Measurements from ENCODE around the gene AGMO.

Gene AGMO

DNA sequence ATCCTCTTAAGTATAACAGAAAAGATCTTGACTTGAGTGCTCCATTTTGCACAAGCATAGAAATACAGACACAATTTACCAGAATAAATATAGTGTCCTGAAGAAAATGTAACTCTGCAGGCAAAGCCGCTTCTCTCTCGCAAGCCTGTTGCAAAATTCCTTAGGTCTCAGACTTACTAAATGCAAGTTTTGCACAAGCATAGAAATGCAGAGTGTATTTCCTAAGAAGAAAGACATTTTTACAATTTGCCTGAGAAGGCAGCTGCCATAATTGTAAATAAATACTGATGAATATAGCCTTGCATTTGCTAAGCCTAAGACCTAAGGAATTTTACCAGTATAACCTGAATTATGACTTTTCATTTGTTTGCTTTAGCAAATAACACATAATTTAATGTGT lies 67.1 kb downstream of the AGMO start:
- Histone ChIP-seq H3K27me3 (ENCODE audit: control insufficient read depth in 3 of 3, insufficient read depth in 3 of 3, low read depth in 1 of 3, low read length in 3 of 3) (no peaks in the 10 kb centered on the region), H3K79me1 (ENCODE audit: low read depth, low read length) (no peaks in the 10 kb centered on the region), H4K8ac (ENCODE audit: low read depth, low read length) (no peak overlapping the region), H3K18ac (ENCODE audit: low read length) (no peak overlapping the region), H3K4me3 (ENCODE audit: low read length in 2 of 2) (no peak overlapping the region), H3K27ac (replicated peaks; ENCODE audit: low read length) (no peak overlapping the region), H2BK5ac (ENCODE audit: low read length) (no peak overlapping the region), H3K4ac (ENCODE audit: low read length) (no peak overlapping the region), H4K91ac (ENCODE audit: low read depth, low read length, poor library complexity) (no peak overlapping the region), H3K4me2 (ENCODE audit: insufficient read depth, low read length, poor library complexity, severe bottlenecking) (no peak overlapping the region), H2BK12ac (ENCODE audit: low read length) (no peak overlapping the region), H3K9ac (ENCODE audit: low read depth, low read length, poor library complexity) (no peak overlapping the region), H3K14ac (ENCODE audit: low read length) (no peak overlapping the region), H3K4me1 (ENCODE audit: control insufficient read depth in 2 of 2, insufficient read depth in 1 of 2, low read depth in 1 of 2, low read length in 2 of 2) (no peaks in the 10 kb centered on the region), H2BK120ac (ENCODE audit: low read depth, low read length) (no peak overlapping the region), H3K36me3 (replicated peaks in 1 of 2; ENCODE audit: control insufficient read depth in 2 of 2, insufficient read depth in 2 of 2, low read length in 2 of 2) (no peaks in the 10 kb centered on the region), H2BK15ac (ENCODE audit: low read length) (no peak overlapping the region), H2AFZ (ENCODE audit: low read length) (no peak overlapping the region), H3K23ac (ENCODE audit: low read depth, low read length, poor library complexity) (no peak overlapping the region), H2AK5ac (ENCODE audit: low read depth, low read length) (no peak overlapping the region), H3K9me3 (replicated peaks in 1 of 2; ENCODE audit: control insufficient read depth in 2 of 2, insufficient read depth in 1 of 2, low read depth in 1 of 2, low read length in 2 of 2) (no peaks in the 10 kb centered on the region)
- DNase-seq (ENCODE audit: low spot score), result no peak
- no CpG with 5 or more reads among the region's 2 CpGs for WGBS, 2 donors (ENCODE audit: extremely low coverage in 2 of 2, insufficient read length in 2 of 2, insufficient replicate concordance in 1 of 2)

DNA sequence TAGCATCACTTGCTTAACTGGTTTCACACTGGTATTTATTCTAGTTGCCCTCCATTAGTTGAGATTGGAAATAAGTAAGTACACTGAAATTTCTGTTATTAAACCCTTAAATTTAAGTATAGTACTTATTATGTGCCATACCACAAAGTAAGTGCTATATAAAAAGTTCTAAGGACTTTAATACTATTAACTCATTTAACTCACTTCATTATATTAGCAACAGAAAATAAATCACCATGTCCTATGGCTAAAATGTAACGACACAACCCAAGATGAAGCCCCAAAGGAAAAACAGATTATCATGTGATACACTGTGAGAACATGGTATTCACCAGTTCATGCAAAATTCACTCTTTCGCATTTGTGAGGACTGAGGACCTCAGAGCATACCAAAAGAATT lies 70.5 kb downstream of the AGMO start:
- Histone ChIP-seq H2AK5ac (ENCODE audit: low read depth, low read length) (no peak overlapping the region), H2BK15ac (ENCODE audit: low read length) (no peak overlapping the region), H3K14ac (ENCODE audit: low read length) (no peak overlapping the region), H2BK12ac (ENCODE audit: low read length) (no peak overlapping the region), H3K4me3 (ENCODE audit: low read length in 2 of 2) (no peak overlapping the region), H3K18ac (ENCODE audit: low read length) (no peak overlapping the region), H4K8ac (ENCODE audit: low read depth, low read length) (no peak overlapping the region), H3K4ac (ENCODE audit: low read length) (no peak overlapping the region), H3K79me1 (ENCODE audit: low read depth, low read length) (no peaks in the 10 kb centered on the region), H3K4me2 (ENCODE audit: insufficient read depth, low read length, poor library complexity, severe bottlenecking) (no peak overlapping the region), H3K9me3 (replicated peaks in 1 of 2; ENCODE audit: control insufficient read depth in 2 of 2, insufficient read depth in 1 of 2, low read depth in 1 of 2, low read length in 2 of 2) (no peaks in the 10 kb centered on the region), H4K91ac (ENCODE audit: low read depth, low read length, poor library complexity) (no peak overlapping the region), H3K27me3 (ENCODE audit: control insufficient read depth in 3 of 3, insufficient read depth in 3 of 3, low read depth in 1 of 3, low read length in 3 of 3) (no peaks in the 10 kb centered on the region), H3K9ac (ENCODE audit: low read depth, low read length, poor library complexity) (no peak overlapping the region), H2BK5ac (ENCODE audit: low read length) (no peak overlapping the region), H3K23ac (ENCODE audit: low read depth, low read length, poor library complexity) (no peak overlapping the region), H3K4me1 (ENCODE audit: control insufficient read depth in 2 of 2, insufficient read depth in 1 of 2, low read depth in 1 of 2, low read length in 2 of 2) (no peaks in the 10 kb centered on the region), H2BK120ac (ENCODE audit: low read depth, low read length) (no peak overlapping the region), H2AFZ (ENCODE audit: low read length) (no peak overlapping the region), H3K36me3 (replicated peaks in 1 of 2; ENCODE audit: control insufficient read depth in 2 of 2, insufficient read depth in 2 of 2, low read length in 2 of 2) (no peaks in the 10 kb centered on the region), H3K27ac (replicated peaks; ENCODE audit: low read length) (no peak overlapping the region)
- no peak for DNase-seq (ENCODE audit: low spot score)
- no CpG with 5 or more reads among the region's 2 CpGs for WGBS, 2 donors (ENCODE audit: extremely low coverage in 2 of 2, insufficient read length in 2 of 2, insufficient replicate concordance in 1 of 2)

DNA sequence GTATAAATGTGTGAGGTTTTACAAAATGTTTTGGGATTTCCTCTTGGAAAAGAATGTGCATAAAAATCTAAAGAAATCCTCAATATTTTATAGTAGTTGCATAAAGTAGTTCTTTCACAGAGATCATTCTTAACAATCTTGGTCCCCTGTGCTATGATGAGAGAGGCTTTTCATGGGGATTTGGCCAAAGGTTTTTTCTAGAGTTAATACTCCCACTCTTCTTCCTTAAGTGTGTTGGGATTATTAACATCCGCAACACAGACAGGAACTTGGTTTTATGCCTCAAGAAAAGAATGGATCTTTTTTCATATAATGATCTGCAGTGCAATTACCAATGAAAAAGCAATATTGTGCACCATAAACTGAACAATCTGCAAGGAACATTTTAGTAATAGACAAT lies 71.5 kb downstream of the AGMO start:
- WGBS, 2 donors (ENCODE audit: extremely low coverage in 2 of 2, insufficient read length in 2 of 2, insufficient replicate concordance in 1 of 2), result no CpG with 5 or more reads among the region's 1 CpG
- Histone ChIP-seq H3K9me3 (replicated peaks in 1 of 2; ENCODE audit: control insufficient read depth in 2 of 2, insufficient read depth in 1 of 2, low read depth in 1 of 2, low read length in 2 of 2) (no peaks in the 10 kb centered on the region), H3K4me1 (ENCODE audit: control insufficient read depth in 2 of 2, insufficient read depth in 1 of 2, low read depth in 1 of 2, low read length in 2 of 2) (no peaks in the 10 kb centered on the region), H4K8ac (ENCODE audit: low read depth, low read length) (no peak overlapping the region), H3K4me2 (ENCODE audit: insufficient read depth, low read length, poor library complexity, severe bottlenecking) (no peak overlapping the region), H2BK5ac (ENCODE audit: low read length) (no peak overlapping the region), H3K27me3 (ENCODE audit: control insufficient read depth in 3 of 3, insufficient read depth in 3 of 3, low read depth in 1 of 3, low read length in 3 of 3) (no peaks in the 10 kb centered on the region), H3K27ac (replicated peaks; ENCODE audit: low read length) (no peak overlapping the region), H3K9ac (ENCODE audit: low read depth, low read length, poor library complexity) (no peak overlapping the region), H3K14ac (ENCODE audit: low read length) (no peak overlapping the region), H3K4me3 (ENCODE audit: low read length in 2 of 2) (no peak overlapping the region), H3K36me3 (replicated peaks in 1 of 2; ENCODE audit: control insufficient read depth in 2 of 2, insufficient read depth in 2 of 2, low read length in 2 of 2) (no peaks in the 10 kb centered on the region), H3K79me1 (ENCODE audit: low read depth, low read length) (no peaks in the 10 kb centered on the region), H4K91ac (ENCODE audit: low read depth, low read length, poor library complexity) (no peak overlapping the region), H3K4ac (ENCODE audit: low read length) (no peak overlapping the region), H2BK12ac (ENCODE audit: low read length) (no peak overlapping the region), H2BK15ac (ENCODE audit: low read length) (no peak overlapping the region), H3K23ac (ENCODE audit: low read depth, low read length, poor library complexity) (no peak overlapping the region), H2AFZ (ENCODE audit: low read length) (no peak overlapping the region), H2AK5ac (ENCODE audit: low read depth, low read length) (no peak overlapping the region), H3K18ac (ENCODE audit: low read length) (no peak overlapping the region), H2BK120ac (ENCODE audit: low read depth, low read length) (no peak overlapping the region)
- no peak for DNase-seq (ENCODE audit: low spot score)

DNA sequence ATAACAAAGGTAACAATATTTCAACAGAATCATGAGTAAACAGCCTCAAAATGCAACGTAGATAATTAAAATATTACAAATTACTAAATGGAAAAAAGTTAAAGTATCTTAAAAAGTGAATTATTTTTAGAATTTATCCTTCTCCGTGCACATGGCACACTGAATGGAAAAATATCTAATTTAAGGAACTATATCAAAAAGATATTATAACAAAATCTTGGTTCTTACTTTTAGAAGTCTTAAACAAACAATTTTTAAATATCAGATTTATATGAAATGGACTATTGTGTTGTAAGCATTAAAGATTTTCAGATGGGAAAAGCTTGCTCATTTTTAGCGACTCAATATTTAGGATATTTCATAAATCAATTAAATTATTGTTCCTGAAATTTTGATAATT lies 72.0 kb downstream of the AGMO start:
- DNase-seq (ENCODE audit: low spot score), result no peak
- no peak overlapping the region for H2BK15ac ChIP-seq (ENCODE audit: low read length)
- no peak overlapping the region for H3K14ac ChIP-seq (ENCODE audit: low read length)
- no peak overlapping the region for H3K27ac ChIP-seq (replicated peaks; ENCODE audit: low read length)
- H3K4me3 ChIP-seq (ENCODE audit: low read length in 2 of 2), result no peak overlapping the region
- no peak overlapping the region for H3K4ac ChIP-seq (ENCODE audit: low read length)
- no peaks in the 10 kb centered on the region for H3K4me1 ChIP-seq (ENCODE audit: control insufficient read depth in 2 of 2, insufficient read depth in 1 of 2, low read depth in 1 of 2, low read length in 2 of 2)
- no peak overlapping the region for H2AFZ ChIP-seq (ENCODE audit: low read length)
- H3K18ac ChIP-seq (ENCODE audit: low read length), result no peak overlapping the region
- H4K91ac ChIP-seq (ENCODE audit: low read depth, low read length, poor library complexity), result no peak overlapping the region
- no peaks in the 10 kb centered on the region for H3K79me1 ChIP-seq (ENCODE audit: low read depth, low read length)
- H3K9me3 ChIP-seq (replicated peaks in 1 of 2; ENCODE audit: control insufficient read depth in 2 of 2, insufficient read depth in 1 of 2, low read depth in 1 of 2, low read length in 2 of 2), result no peaks in the 10 kb centered on the region
- H3K4me2 ChIP-seq (ENCODE audit: insufficient read depth, low read length, poor library complexity, severe bottlenecking), result no peak overlapping the region
- H2BK120ac ChIP-seq (ENCODE audit: low read depth, low read length), result no peak overlapping the region
- H3K27me3 ChIP-seq (ENCODE audit: control insufficient read depth in 3 of 3, insufficient read depth in 3 of 3, low read depth in 1 of 3, low read length in 3 of 3), result no peaks in the 10 kb centered on the region
- H2BK5ac ChIP-seq (ENCODE audit: low read length), result no peak overlapping the region
- no CpG with 5 or more reads among the region's 3 CpGs for WGBS, 2 donors (ENCODE audit: extremely low coverage in 2 of 2, insufficient read length in 2 of 2, insufficient replicate concordance in 1 of 2)
- no peak overlapping the region for H4K8ac ChIP-seq (ENCODE audit: low read depth, low read length)
- no peak overlapping the region for H2AK5ac ChIP-seq (ENCODE audit: low read depth, low read length)
- no peak overlapping the region for H2BK12ac ChIP-seq (ENCODE audit: low read length)
- no peak overlapping the region for H3K9ac ChIP-seq (ENCODE audit: low read depth, low read length, poor library complexity)
- H3K23ac ChIP-seq (ENCODE audit: low read depth, low read length, poor library complexity), result no peak overlapping the region
- H3K36me3 ChIP-seq (replicated peaks in 1 of 2; ENCODE audit: control insufficient read depth in 2 of 2, insufficient read depth in 2 of 2, low read length in 2 of 2), result no peaks in the 10 kb centered on the region
